H1 (cell line): ENCODE measurements around the gene THEMIS. TPM values are rescaled to one million over a fixed set of nuclear protein-coding genes. Genes with fewer than 3 reads are reported as not detected.

Source experiments
- CTCF ChIA-PET: fragments of 300-600 bp; sonication (Branson Sonifier 250); formaldehyde crosslinking; loops from one replicate; lab custom pipeline; 2021; ENCODE audit not compliant: partially characterized antibody; lab: Charles Lee
- POLR2A ChIA-PET: fragments of 300-600 bp; sonication (Branson Sonifier 250); formaldehyde crosslinking; loops from one replicate; lab custom pipeline; 2021; ENCODE audit warnings: inconsistent platforms; ENCODE audit not compliant: partially characterized antibody; lab: Charles Lee
- DNase-seq, 2 experiments: peaks; one replicate each; pipeline versions ENCODE4 v3.0.0 to v3.0.0-alpha.2; 2010 to 2022; ENCODE audit warnings: low spot score in 2 of 2, low read depth in 1 of 2, mixed read lengths in 1 of 2
- FAIRE-seq: peaks from 2 replicates; lab custom pipeline; 2011; peaks lifted over from hg19 to GRCh38; lab: Jason Lieb, UNC
- H2AFZ ChIP-seq: 2 replicates; pipeline ENCODE4 v1.8.1; 2012; ENCODE audit warnings: low read length, inconsistent platforms
- H2AK5ac ChIP-seq: 2 replicates; pipeline ENCODE4 v1.6.1; 2013; ENCODE audit warnings: low read depth, low read length
- H2BK120ac ChIP-seq: replicated peaks from 2 replicates; pipeline ENCODE3; 2013; ENCODE audit warnings: low read depth, low read length, inconsistent platforms
- H2BK12ac ChIP-seq: 2 replicates; pipeline ENCODE4 v1.6.1; 2013; ENCODE audit warnings: low read depth, low read length
- H2BK15ac ChIP-seq: 2 replicates; pipeline ENCODE4 v1.6.1; 2013; ENCODE audit warnings: low read length
- H2BK20ac ChIP-seq: 2 replicates; pipeline ENCODE4 v1.6.1; 2013; ENCODE audit warnings: low read length
- H2BK5ac ChIP-seq: 2 replicates; pipeline ENCODE4 v1.6.1; 2013; ENCODE audit warnings: low read depth, low read length
- H3K14ac ChIP-seq: 2 replicates; pipeline ENCODE4 v1.6.1; 2013; ENCODE audit warnings: inconsistent platforms; ENCODE audit not compliant: insufficient read length
- H3K18ac ChIP-seq: 2 replicates; pipeline ENCODE4 v1.6.1; 2013; ENCODE audit warnings: low read length; ENCODE audit errors: extremely low read depth
- H3K23ac ChIP-seq: 2 replicates; pipeline ENCODE4 v1.6.1; 2013; ENCODE audit warnings: inconsistent platforms; ENCODE audit not compliant: insufficient read length
- H3K23me2 ChIP-seq: 2 replicates; pipeline ENCODE4 v1.6.1; 2013; ENCODE audit warnings: low read depth, low read length
- H3K27ac ChIP-seq: 2 replicates; pipeline ENCODE4 v1.6.1; 2011; ENCODE audit warnings: low read depth, low read length, inconsistent platforms
- H3K27me3 ChIP-seq, 4 experiments: replicated peaks in 1 of 4; 1 replicate in 1 of 4; 2 replicates in 3 of 4; pipeline versions ENCODE4 v1.6.1 to v1.8.1; 2011 to 2013; ENCODE audit warnings: low read length in 3 of 4, mild to moderate bottlenecking in 3 of 4, inconsistent platforms in 2 of 4, mixed read lengths in 2 of 4, moderate library complexity in 1 of 4; ENCODE audit not compliant: control insufficient read depth in 3 of 4, insufficient read depth in 3 of 4; ENCODE audit errors: extremely low read depth in 1 of 4
- H3K36me3 ChIP-seq, 4 experiments: 2 replicates each; pipeline versions ENCODE4 v1.6.1 to v1.8.1; 2011 to 2013; ENCODE audit warnings: mild to moderate bottlenecking in 4 of 4, low read length in 3 of 4, moderate library complexity in 2 of 4, control low read depth in 1 of 4, inconsistent platforms in 1 of 4; ENCODE audit not compliant: insufficient read depth in 4 of 4, control insufficient read depth in 2 of 4
- H3K4ac ChIP-seq: replicated peaks from 2 replicates; pipeline ENCODE3; 2013; ENCODE audit warnings: low read length, low read depth, mixed read lengths, inconsistent platforms; ENCODE audit not compliant: insufficient read length
- H3K4me1 ChIP-seq, 4 experiments: replicated peaks in 1 of 4; 1 replicate in 1 of 4; 2 replicates in 3 of 4; pipeline versions ENCODE4 v1.6.1 to v1.8.1; 2011 to 2013; ENCODE audit warnings: low read length in 3 of 4, inconsistent platforms in 2 of 4, mixed read lengths in 1 of 4; ENCODE audit not compliant: insufficient read depth in 4 of 4, control insufficient read depth in 3 of 4
- H3K4me2 ChIP-seq, 2 experiments: 2 replicates each; pipeline versions ENCODE4 v1.6.1 to v1.8.1; 2011 to 2013; ENCODE audit warnings: low read depth in 2 of 2, low read length in 2 of 2, control low read depth in 1 of 2, inconsistent platforms in 1 of 2, mild to moderate bottlenecking in 1 of 2; ENCODE audit not compliant: insufficient read depth in 1 of 2
- H3K4me3 ChIP-seq, 4 experiments: fragments of 200-600, 300-600 bp in 1 of 4; sonication (generic), shearing (Covaris generic), sonication (Bioruptor Twin) in 1 of 4; 2 replicates each; pipeline versions ENCODE4 v1.5.1 to v1.8.1; 2011 to 2016; ENCODE audit warnings: low read length in 4 of 4, low read depth in 3 of 4, control low read depth in 2 of 4, inconsistent platforms in 2 of 4, mild to moderate bottlenecking in 2 of 4, mixed read lengths in 1 of 4, moderate library complexity in 1 of 4; ENCODE audit not compliant: insufficient read depth in 2 of 4; ENCODE audit errors: extremely low read depth in 1 of 4
- H3K56ac ChIP-seq: replicated peaks from 2 replicates; pipeline ENCODE3; 2013; ENCODE audit warnings: low read depth, mild to moderate bottlenecking, mixed read lengths, low read length, inconsistent platforms; ENCODE audit not compliant: insufficient read length
- H3K79me1 ChIP-seq: 2 replicates; pipeline ENCODE4 v1.6.1; 2013; ENCODE audit warnings: low read depth, low read length, control low read depth
- H3K79me2 ChIP-seq, 2 experiments: 2 replicates each; pipeline versions ENCODE4 v1.6.1 to v1.8.1; 2012 to 2013; ENCODE audit warnings: low read length in 2 of 2, mild to moderate bottlenecking in 2 of 2, inconsistent platforms in 1 of 2; ENCODE audit not compliant: insufficient read depth in 2 of 2, control insufficient read depth in 1 of 2
- H3K9ac ChIP-seq, 4 experiments: replicated peaks in 1 of 4; 1 replicate in 1 of 4; 2 replicates in 3 of 4; pipeline versions ENCODE4 v1.6.1 to v1.8.1; 2011 to 2013; ENCODE audit warnings: low read depth in 3 of 4, low read length in 3 of 4, control low read depth in 2 of 4, mild to moderate bottlenecking in 2 of 4, moderate library complexity in 2 of 4, inconsistent platforms in 1 of 4; ENCODE audit errors: extremely low read depth in 1 of 4
- H3K9me3 ChIP-seq, 2 experiments: 2 replicates each; pipeline versions ENCODE4 v1.6.1 to v1.8.1; 2012 to 2013; ENCODE audit warnings: mild to moderate bottlenecking in 2 of 2, moderate library complexity in 2 of 2, control low read depth in 1 of 2, inconsistent platforms in 1 of 2, low read depth in 1 of 2, low read length in 1 of 2, mixed read lengths in 1 of 2; ENCODE audit not compliant: insufficient read depth in 2 of 2
- H4K20me1 ChIP-seq, 2 experiments: replicated peaks in 1 of 2; 2 replicates each; pipeline versions ENCODE3 to v1.8.1; 2011 to 2013; ENCODE audit warnings: inconsistent platforms in 2 of 2, low read length in 2 of 2, mild to moderate bottlenecking in 1 of 2; ENCODE audit not compliant: insufficient read depth in 2 of 2, control insufficient read depth in 1 of 2
- H4K5ac ChIP-seq: 2 replicates; pipeline ENCODE4 v1.6.1; 2013; ENCODE audit warnings: low read length, low read depth, mixed read lengths, inconsistent platforms; ENCODE audit not compliant: insufficient read length
- H4K8ac ChIP-seq: 2 replicates; pipeline ENCODE4 v1.8.0; 2013; ENCODE audit warnings: mild to moderate bottlenecking, moderate library complexity, low read length, inconsistent platforms; ENCODE audit not compliant: insufficient read depth; ENCODE audit errors: extremely low read depth
- H4K91ac ChIP-seq: replicated peaks from 2 replicates; pipeline ENCODE3; 2013; ENCODE audit warnings: low read length, mixed read lengths, inconsistent platforms; ENCODE audit not compliant: insufficient read length
- CBX8 ChIP-seq: fragments of 300-800, 300-1000 bp; sonication (generic); IDR thresholded peaks from 2 replicates; pipeline ENCODE4 v1.7.1; 2016; ENCODE audit warnings: low read depth, low read length, borderline replicate concordance
- CHD2 ChIP-seq: IDR thresholded peaks from 2 replicates; pipeline ENCODE4 v1.6.1; 2012; ENCODE audit warnings: low read length, improper control_type of control experiment
- NRF1 ChIP-seq: IDR thresholded peaks from 2 replicates; pipeline ENCODE4 v1.6.1; 2011; ENCODE audit warnings: mild to moderate bottlenecking, low read depth, low read length, improper control_type of control experiment
- POLR2A ChIP-seq, 2 experiments: IDR thresholded peaks; 1 replicate in 1 of 2; 2 replicates in 1 of 2; pipeline ENCODE4 v1.6.1; 2011; ENCODE audit warnings: low read depth in 2 of 2, low read length in 2 of 2, mild to moderate bottlenecking in 2 of 2; ENCODE audit errors: control extremely low read depth in 1 of 2
- POLR2AphosphoS5 ChIP-seq: IDR thresholded peaks from 2 replicates; pipeline ENCODE4 v1.6.1; 2011; ENCODE audit warnings: low read depth, low read length
- RXRA ChIP-seq: IDR thresholded peaks from 2 replicates; pipeline ENCODE4 v1.6.1; 2011; ENCODE audit warnings: low read depth, mild to moderate bottlenecking, low read length, moderate library complexity; ENCODE audit not compliant: insufficient read depth
- SAP30 ChIP-seq: fragments of 300-600 bp; sonication (generic); IDR thresholded peaks from 2 replicates; pipeline ENCODE4 v1.7.1; 2012; ENCODE audit warnings: low read length, moderate library complexity, mild to moderate bottlenecking, inconsistent platforms; ENCODE audit not compliant: insufficient read depth, insufficient replicate concordance
- SIN3A ChIP-seq, 2 experiments: IDR thresholded peaks in 1 of 2; conservative IDR thresholded peaks in 1 of 2; 2 replicates each; pipeline ENCODE4 v1.6.1; 2011 to 2012; ENCODE audit warnings: low read length in 2 of 2, improper control_type of control experiment in 1 of 2, low read depth in 1 of 2, mild to moderate bottlenecking in 1 of 2
- SP1 ChIP-seq: IDR thresholded peaks from 2 replicates; pipeline ENCODE4 v1.6.1; 2011; ENCODE audit warnings: low read depth, low read length
- TAF7 ChIP-seq: optimal IDR thresholded peaks from 2 replicates; pipeline ENCODE3; 2011; ENCODE audit warnings: low read depth, mild to moderate bottlenecking, inconsistent platforms, low read length, moderate library complexity, borderline replicate concordance
- WGBS, 2 experiments: shearing (Covaris generic) in 1 of 2; methylation state at CpG; one replicate each; pipeline versions ENCODE4 v1.1.6 to v1.1.7; 2013 to 2015; ENCODE audit warnings: low lambda C conversion rate in 2 of 2, mixed read lengths in 2 of 2, inconsistent platforms in 1 of 2, low coverage in 1 of 2, missing lambda C conversion rate in 1 of 2; ENCODE audit not compliant: insufficient replicate concordance in 2 of 2, insufficient coverage in 1 of 2, insufficient read length in 1 of 2; ENCODE audit errors: extremely low coverage in 1 of 2, missing lambda C conversion rate in 1 of 2; 5-methylcytosine and 5-hydroxymethylcytosine counted together
- polyA plus RNA-seq, 7 experiments: library from polyadenylated mRNA; depleted of rRNA in 3 of 7; stranded (reverse) in 5 of 7; unstranded in 2 of 7; fragments of >200 nt in 5 of 7; fragments of 200-250 nt in 2 of 7; gene quantifications; 1 replicate in 5 of 7; 2 replicates in 1 of 7; 4 replicates in 1 of 7; pipeline versions ENCODE4 v1.2.1 to v1.2.3, GENCODE V29; 2011 to 2013; ENCODE audit warnings: missing spikeins in 2 of 7, mixed read lengths in 2 of 7
- total RNA-seq: library from RNA; stranded (reverse); fragmentation: NEBNext Ultra II Directional; extraction: Animal tissue kit (Norgen Biotek cat#: 25700); gene quantifications from 2 replicates; pipeline ENCODE4 v1.2.1, GENCODE V29; 2021
- TF ChIP-seq, protein P1 (sequence below): IDR thresholded peaks from 2 replicates; pipeline ENCODE4 v1.6.1; 2011; ENCODE audit warnings: low read length, improper control_type of control experiment

THEMIS gene
- total and polyA plus RNA-seq, 2 of the 8 experiments (the other 6 are each of a cell fraction or from before 2014, with no cell fraction given): not detected

- DNase-seq: no peak
- no peak for TF ChIP-seq NRF1
- TF ChIP-seq RXRA: no peak
- TF ChIP-seq CBX8: no peak
- TF ChIP-seq, protein P1, sequence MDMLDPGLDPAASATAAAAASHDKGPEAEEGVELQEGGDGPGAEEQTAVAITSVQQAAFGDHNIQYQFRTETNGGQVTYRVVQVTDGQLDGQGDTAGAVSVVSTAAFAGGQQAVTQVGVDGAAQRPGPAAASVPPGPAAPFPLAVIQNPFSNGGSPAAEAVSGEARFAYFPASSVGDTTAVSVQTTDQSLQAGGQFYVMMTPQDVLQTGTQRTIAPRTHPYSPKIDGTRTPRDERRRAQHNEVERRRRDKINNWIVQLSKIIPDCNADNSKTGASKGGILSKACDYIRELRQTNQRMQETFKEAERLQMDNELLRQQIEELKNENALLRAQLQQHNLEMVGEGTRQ: no peak
- no peak for TF ChIP-seq SIN3A (conservative IDR thresholded peaks at IDR 0.05 in 1 of 2, IDR thresholded peaks at IDR 0.05 in 1 of 2; ENCODE audit: low read depth in 1 of 2, low read length in 2 of 2)
- TF ChIP-seq POLR2AphosphoS5: no peak
- TF ChIP-seq CHD2: no peak
- TF ChIP-seq POLR2A (IDR thresholded peaks at IDR 0.05; ENCODE audit: control extremely low read depth in 1 of 2, low read depth in 2 of 2, low read length in 2 of 2): no peak
- no peak for TF ChIP-seq SP1
- TF ChIP-seq TAF7: no peak
- TF ChIP-seq SAP30: no peak
These were observed 88.8 kb downstream of the THEMIS start for GRCh38 chr6:127811900-127812570.

More at GRCh38 chr6:127811900-127812570, 88.8 kb downstream of the THEMIS start:
- Histone ChIP-seq H4K91ac (no peak overlapping the region), H3K4me3 (no peak overlapping the region), H3K36me3 (no peaks in the 10 kb centered on the region), H3K9me3 (no peaks in the 10 kb centered on the region), H2BK20ac (no peak overlapping the region), H3K4me1 (no peaks in the 10 kb centered on the region), H2BK120ac (no peak overlapping the region), H3K18ac (no peak overlapping the region), H4K8ac (no peak overlapping the region), H3K56ac (no peak overlapping the region), H3K27me3 (no peaks in the 10 kb centered on the region), H3K4ac (no peak overlapping the region), H3K23ac (no peak overlapping the region), H3K23me2 (no peaks in the 10 kb centered on the region), H3K9ac (no peak overlapping the region), H3K4me2 (no peak overlapping the region), H3K27ac (no peak overlapping the region), H2BK12ac (no peak overlapping the region), H2BK15ac (no peak overlapping the region), H3K79me2 (no peaks in the 10 kb centered on the region), H4K5ac (no peak overlapping the region), H3K14ac (no peak overlapping the region), H2AK5ac (no peak overlapping the region), H4K20me1 (no peaks in the 10 kb centered on the region), H2BK5ac (no peak overlapping the region), H3K79me1 (no peaks in the 10 kb centered on the region), H2AFZ (no peak overlapping the region)
- 84% methylated on average over 4 of the region's 4 CpGs; no CpG with 5 or more reads in 1 of the 2 experiments for WGBS, 2 experiments
- POLR2A ChIA-PET: no interaction called here
- FAIRE-seq: no peak
- CTCF ChIA-PET: no interaction called here
